Measurements from ENCODE around the gene GTPBP1.

GTPBP1 gene

GRCh38 chr22:38751066-38751421, 45.3 kb downstream of the GTPBP1 start:
- WGBS, 2 donors (ENCODE audit: extremely low coverage in 2 of 2, insufficient read length in 2 of 2, insufficient replicate concordance in 1 of 2), result no CpG with 5 or more reads among the region's 12 CpGs

DNA sequence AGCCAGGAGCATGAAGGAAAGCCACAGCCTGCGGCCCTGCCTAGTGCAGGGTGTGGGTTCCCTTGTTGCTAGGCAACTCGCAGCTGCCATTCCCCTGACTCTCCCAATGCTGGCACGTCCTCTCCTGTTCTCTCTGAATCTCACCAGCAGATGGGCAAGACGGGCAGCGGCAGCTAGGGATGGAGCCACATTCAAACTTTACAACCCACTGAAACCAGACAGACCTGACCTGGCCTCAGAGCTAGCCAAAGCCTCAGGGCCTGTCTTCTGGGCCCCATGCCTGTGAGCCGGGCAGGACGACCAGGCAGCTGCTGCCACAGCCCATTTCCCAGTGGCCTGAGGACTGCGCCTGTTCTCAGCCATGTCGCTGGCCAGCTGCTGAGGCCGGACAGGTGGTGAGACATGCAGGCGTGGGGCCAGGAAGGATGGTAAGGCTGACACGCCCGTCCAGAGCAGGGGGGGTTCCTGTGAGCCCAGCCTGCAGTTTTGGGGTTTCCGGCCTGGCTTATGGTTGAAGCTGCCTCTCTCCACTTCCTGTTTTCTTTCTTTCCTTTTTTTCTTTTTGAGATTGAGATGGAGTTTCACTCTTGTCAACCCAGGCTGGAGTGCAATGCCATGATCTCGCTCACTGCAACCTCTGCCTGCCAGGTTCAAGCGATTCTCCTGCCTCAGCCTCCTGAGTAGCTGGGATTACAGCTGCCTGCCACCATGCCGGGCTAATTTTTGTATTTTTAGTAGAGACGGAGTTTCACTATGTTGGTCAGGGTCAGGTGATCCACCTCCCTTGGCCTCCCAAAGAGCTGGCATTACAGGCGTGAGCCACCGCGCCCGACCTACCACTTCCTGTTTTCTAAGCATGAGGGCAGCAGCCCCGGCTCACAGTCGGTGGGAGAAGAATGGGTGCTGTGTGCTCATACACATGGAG, 45.9 kb downstream of the GTPBP1 start:
- Histone ChIP-seq H3K4me2 (ENCODE audit: insufficient read depth, low read length, poor library complexity, severe bottlenecking) (no peak overlapping the region), H3K18ac (ENCODE audit: low read length) (no peak overlapping the region), H2BK12ac (ENCODE audit: low read length) (no peak overlapping the region), H3K36me3 (replicated peaks in 1 of 2; ENCODE audit: control insufficient read depth in 2 of 2, insufficient read depth in 2 of 2, low read length in 2 of 2) (peaks cover 19 to 66% of the 10 kb centered on the region in 2 donors), H2BK15ac (ENCODE audit: low read length) (no peak overlapping the region), H3K4me3 (ENCODE audit: low read length in 2 of 2) (no peak overlapping the region), H3K4ac (ENCODE audit: low read length) (no peak overlapping the region), H3K9ac (ENCODE audit: low read depth, low read length, poor library complexity) (peak overlapping the region; percentile 24), H3K27ac (replicated peaks; ENCODE audit: low read length) (no peak overlapping the region), H2BK5ac (ENCODE audit: low read length) (no peak overlapping the region), H4K8ac (ENCODE audit: low read depth, low read length) (no peak overlapping the region), H3K4me1 (ENCODE audit: control insufficient read depth in 2 of 2, insufficient read depth in 1 of 2, low read depth in 1 of 2, low read length in 2 of 2) (peaks cover 1 to 9% of the 10 kb centered on the region in 2 donors), H3K9me3 (replicated peaks in 1 of 2; ENCODE audit: control insufficient read depth in 2 of 2, insufficient read depth in 1 of 2, low read depth in 1 of 2, low read length in 2 of 2) (no peaks in the 10 kb centered on the region), H3K14ac (ENCODE audit: low read length) (no peak overlapping the region), H3K79me1 (ENCODE audit: low read depth, low read length) (no peaks in the 10 kb centered on the region), H4K91ac (ENCODE audit: low read depth, low read length, poor library complexity) (no peak overlapping the region), H2BK120ac (ENCODE audit: low read depth, low read length) (no peak overlapping the region), H2AK5ac (ENCODE audit: low read depth, low read length) (peak overlapping the region; percentile 42), H3K27me3 (ENCODE audit: control insufficient read depth in 3 of 3, insufficient read depth in 3 of 3, low read depth in 1 of 3, low read length in 3 of 3) (no peaks in the 10 kb centered on the region), H3K23ac (ENCODE audit: low read depth, low read length, poor library complexity) (peak overlapping the region; percentile 50), H2AFZ (ENCODE audit: low read length) (no peak overlapping the region)
- no CpG with 5 or more reads among the region's 24 CpGs for WGBS, 2 donors (ENCODE audit: extremely low coverage in 2 of 2, insufficient read length in 2 of 2, insufficient replicate concordance in 1 of 2)
- DNase-seq (ENCODE audit: low spot score), result no peak

More at GRCh38 chr22:38751066-38751421, 45.3 kb downstream of the GTPBP1 start:
- H3K36me3 ChIP-seq (replicated peaks in 1 of 2; ENCODE audit: control insufficient read depth in 2 of 2, insufficient read depth in 2 of 2, low read length in 2 of 2), result peaks cover 19 to 71% of the 10 kb centered on the region in 2 donors
- DNase-seq (ENCODE audit: low spot score), result no peak
- H3K18ac ChIP-seq (ENCODE audit: low read length), result no peak overlapping the region
- no peak overlapping the region for H2BK15ac ChIP-seq (ENCODE audit: low read length)
- H3K27me3 ChIP-seq (ENCODE audit: control insufficient read depth in 3 of 3, insufficient read depth in 3 of 3, low read depth in 1 of 3, low read length in 3 of 3), result no peaks in the 10 kb centered on the region
- no peak overlapping the region for H2BK12ac ChIP-seq (ENCODE audit: low read length)
- no peak overlapping the region for H3K4me3 ChIP-seq (ENCODE audit: low read length in 2 of 2)
- H3K27ac ChIP-seq (replicated peaks; ENCODE audit: low read length), result no peak overlapping the region
- H3K79me1 ChIP-seq (ENCODE audit: low read depth, low read length), result no peaks in the 10 kb centered on the region
- H2AK5ac ChIP-seq (ENCODE audit: low read depth, low read length), result no peak overlapping the region
- no peak overlapping the region for H2AFZ ChIP-seq (ENCODE audit: low read length)
- no peak overlapping the region for H3K23ac ChIP-seq (ENCODE audit: low read depth, low read length, poor library complexity)
- no peak overlapping the region for H3K4ac ChIP-seq (ENCODE audit: low read length)
- no peak overlapping the region for H2BK120ac ChIP-seq (ENCODE audit: low read depth, low read length)
- no peak overlapping the region for H2BK5ac ChIP-seq (ENCODE audit: low read length)
- no peak overlapping the region for H3K14ac ChIP-seq (ENCODE audit: low read length)
- H4K8ac ChIP-seq (ENCODE audit: low read depth, low read length), result no peak overlapping the region
- peak overlapping the region; percentile 24 for H3K9ac ChIP-seq (ENCODE audit: low read depth, low read length, poor library complexity)
- H4K91ac ChIP-seq (ENCODE audit: low read depth, low read length, poor library complexity), result no peak overlapping the region
- H3K9me3 ChIP-seq (replicated peaks in 1 of 2; ENCODE audit: control insufficient read depth in 2 of 2, insufficient read depth in 1 of 2, low read depth in 1 of 2, low read length in 2 of 2), result no peaks in the 10 kb centered on the region
- peaks cover 1 to 5% of the 10 kb centered on the region in 2 donors for H3K4me1 ChIP-seq (ENCODE audit: control insufficient read depth in 2 of 2, insufficient read depth in 1 of 2, low read depth in 1 of 2, low read length in 2 of 2)
- H3K4me2 ChIP-seq (ENCODE audit: insufficient read depth, low read length, poor library complexity, severe bottlenecking), result no peak overlapping the region

DNA sequence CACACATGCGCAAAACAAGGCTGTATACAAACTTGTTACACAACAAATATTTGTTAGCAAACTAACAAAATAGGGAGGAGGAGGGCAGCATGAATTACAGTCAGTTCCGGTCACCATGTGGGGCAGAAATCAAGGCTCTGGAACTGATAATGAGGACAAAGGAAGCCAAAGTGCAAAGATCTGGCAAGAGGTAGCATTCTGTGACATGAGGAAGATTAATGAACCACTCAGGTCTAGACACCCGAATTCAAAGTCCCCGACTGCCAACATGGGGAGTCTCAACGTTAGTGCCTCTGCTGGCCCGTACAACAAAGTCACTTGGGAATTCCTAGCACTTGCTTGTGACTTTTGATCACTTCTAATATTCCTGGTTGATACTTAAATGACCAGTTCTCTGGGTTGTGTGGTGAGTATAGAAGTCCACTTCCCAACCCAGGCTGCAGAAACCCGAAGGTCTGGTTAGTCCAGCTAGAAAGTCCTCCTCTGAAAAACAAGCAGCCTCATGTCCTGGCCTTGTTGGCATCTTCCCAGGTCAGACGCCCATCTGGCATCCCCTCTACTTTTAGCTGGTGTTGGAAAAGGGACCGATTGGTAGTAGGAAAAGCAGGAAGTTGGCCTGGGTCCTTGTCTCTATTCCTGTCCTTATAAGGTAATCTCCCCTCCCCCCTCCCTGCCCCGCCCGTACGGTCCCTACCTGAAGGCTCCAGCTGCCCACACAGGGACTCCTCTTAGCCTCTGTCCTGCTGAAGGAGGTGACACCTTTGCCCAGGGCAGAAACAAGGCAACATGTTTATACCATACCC, 48.4 kb downstream of the GTPBP1 start:
- Histone ChIP-seq H3K9ac (ENCODE audit: low read depth, low read length, poor library complexity) (no peak overlapping the region), H4K91ac (ENCODE audit: low read depth, low read length, poor library complexity) (no peak overlapping the region), H2BK5ac (ENCODE audit: low read length) (no peak overlapping the region), H4K8ac (ENCODE audit: low read depth, low read length) (no peak overlapping the region), H3K4me3 (ENCODE audit: low read length in 2 of 2) (peak overlapping the region in 1 of 2 donors; percentile 66), H2BK12ac (ENCODE audit: low read length) (no peak overlapping the region), H3K4me2 (ENCODE audit: insufficient read depth, low read length, poor library complexity, severe bottlenecking) (peak overlapping the region; percentile 71), H3K36me3 (replicated peaks in 1 of 2; ENCODE audit: control insufficient read depth in 2 of 2, insufficient read depth in 2 of 2, low read length in 2 of 2) (peaks cover 15 to 44% of the 10 kb centered on the region in 2 donors), H3K27me3 (ENCODE audit: control insufficient read depth in 3 of 3, insufficient read depth in 3 of 3, low read depth in 1 of 3, low read length in 3 of 3) (no peaks in the 10 kb centered on the region), H3K18ac (ENCODE audit: low read length) (no peak overlapping the region), H3K4ac (ENCODE audit: low read length) (no peak overlapping the region), H3K79me1 (ENCODE audit: low read depth, low read length) (no peaks in the 10 kb centered on the region), H2AFZ (ENCODE audit: low read length) (no peak overlapping the region), H3K4me1 (ENCODE audit: control insufficient read depth in 2 of 2, insufficient read depth in 1 of 2, low read depth in 1 of 2, low read length in 2 of 2) (peaks cover 1 to 9% of the 10 kb centered on the region in 2 donors), H2BK120ac (ENCODE audit: low read depth, low read length) (no peak overlapping the region), H3K9me3 (replicated peaks in 1 of 2; ENCODE audit: control insufficient read depth in 2 of 2, insufficient read depth in 1 of 2, low read depth in 1 of 2, low read length in 2 of 2) (no peaks in the 10 kb centered on the region), H3K14ac (ENCODE audit: low read length) (no peak overlapping the region), H3K23ac (ENCODE audit: low read depth, low read length, poor library complexity) (no peak overlapping the region), H2BK15ac (ENCODE audit: low read length) (no peak overlapping the region), H3K27ac (replicated peaks; ENCODE audit: low read length) (no peak overlapping the region), H2AK5ac (ENCODE audit: low read depth, low read length) (no peak overlapping the region)
- no CpG with 5 or more reads among the region's 12 CpGs for WGBS, 2 donors (ENCODE audit: extremely low coverage in 2 of 2, insufficient read length in 2 of 2, insufficient replicate concordance in 1 of 2)
- DNase-seq (ENCODE audit: low spot score), result no peak

DNA sequence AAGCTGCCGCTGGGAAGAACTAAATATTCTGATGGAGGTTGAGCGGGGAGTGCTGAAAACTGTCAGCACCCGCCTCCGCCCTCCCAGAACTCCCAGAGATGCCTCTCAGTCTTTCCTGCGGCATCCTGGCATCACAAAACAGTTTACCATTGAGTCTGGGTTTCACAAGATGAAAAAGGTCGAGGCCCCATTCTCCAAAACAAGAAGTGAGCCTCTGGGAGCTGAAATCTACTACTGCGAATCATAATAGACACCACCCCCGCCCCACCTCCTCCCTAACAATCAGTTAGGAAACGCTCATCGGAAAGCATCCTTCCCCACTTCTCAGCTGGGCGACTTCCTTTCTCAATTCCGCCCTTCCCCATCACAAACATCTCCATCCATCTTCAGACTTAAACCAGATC, 49.0 kb downstream of the GTPBP1 start:
- H2BK120ac ChIP-seq (ENCODE audit: low read depth, low read length), result no peak overlapping the region
- H3K4ac ChIP-seq (ENCODE audit: low read length), result no peak overlapping the region
- no peak overlapping the region for H2BK15ac ChIP-seq (ENCODE audit: low read length)
- peak overlapping the region; percentile 72 for H3K4me2 ChIP-seq (ENCODE audit: insufficient read depth, low read length, poor library complexity, severe bottlenecking)
- peaks cover 1 to 9% of the 10 kb centered on the region in 2 donors for H3K4me1 ChIP-seq (ENCODE audit: control insufficient read depth in 2 of 2, insufficient read depth in 1 of 2, low read depth in 1 of 2, low read length in 2 of 2)
- peaks cover 15 to 38% of the 10 kb centered on the region in 2 donors for H3K36me3 ChIP-seq (replicated peaks in 1 of 2; ENCODE audit: control insufficient read depth in 2 of 2, insufficient read depth in 2 of 2, low read length in 2 of 2)
- peak overlapping the region; percentile 66 to 86 for H3K4me3 ChIP-seq (ENCODE audit: low read length in 2 of 2)
- H3K27ac ChIP-seq (replicated peaks; ENCODE audit: low read length), result peak overlapping the region; percentile 54
- H3K9ac ChIP-seq (ENCODE audit: low read depth, low read length, poor library complexity), result no peak overlapping the region
- no peak overlapping the region for H3K14ac ChIP-seq (ENCODE audit: low read length)
- no peak overlapping the region for H3K18ac ChIP-seq (ENCODE audit: low read length)
- H4K8ac ChIP-seq (ENCODE audit: low read depth, low read length), result no peak overlapping the region
- H2AFZ ChIP-seq (ENCODE audit: low read length), result peak overlapping the region; percentile 95
- no peak overlapping the region for H3K23ac ChIP-seq (ENCODE audit: low read depth, low read length, poor library complexity)
- peaks cover 0 to 2% (median 0%) of the 10 kb centered on the region in 3 experiments for H3K27me3 ChIP-seq (ENCODE audit: control insufficient read depth in 3 of 3, insufficient read depth in 3 of 3, low read depth in 1 of 3, low read length in 3 of 3)
- no peaks in the 10 kb centered on the region for H3K9me3 ChIP-seq (replicated peaks in 1 of 2; ENCODE audit: control insufficient read depth in 2 of 2, insufficient read depth in 1 of 2, low read depth in 1 of 2, low read length in 2 of 2)
- no peak overlapping the region for H4K91ac ChIP-seq (ENCODE audit: low read depth, low read length, poor library complexity)
- H2BK5ac ChIP-seq (ENCODE audit: low read length), result no peak overlapping the region
- WGBS, 2 donors (ENCODE audit: extremely low coverage in 2 of 2, insufficient read length in 2 of 2, insufficient replicate concordance in 1 of 2), result no CpG with 5 or more reads among the region's 12 CpGs
- H3K79me1 ChIP-seq (ENCODE audit: low read depth, low read length), result peaks cover 2% of the 10 kb centered on the region
- H2BK12ac ChIP-seq (ENCODE audit: low read length), result no peak overlapping the region
- H2AK5ac ChIP-seq (ENCODE audit: low read depth, low read length), result no peak overlapping the region
- no peak for DNase-seq (ENCODE audit: low spot score)
